KBM-7 (cell line): ENCODE measurements around the gene COPG1.
"Not testable (repeated sequence)": the region's sequence is repeated elsewhere in the genome, so short reads cannot be mapped to it uniquely, and the experiment has no call there.

Experiments used
- DNase-seq: peaks from one replicate; pipeline ENCODE4 v3.0.0-alpha.2; 2015
- in situ Hi-C: fragments of 300-500 bp; cut with MboI; formaldehyde crosslinking; loops from 2 replicates; pipeline ENCODE4 v1.14.3; 2020; ENCODE audit warnings: low sequenced_read_pairs, low pct_unique_long_range_greater_than_20kb, mixed read lengths

Gene COPG1

GRCh38 chr3:129249284-129250065 lies at the start of gene COPG1:
Gene COPG1 (plus strand): TSS chr3:129249606. CDS start chr3:129249710, 104 bp downstream.
- DNase-seq, result peak; percentile 91
- in situ Hi-C loops, result no loop called here

GRCh38 chr3:129204473-129204872 lies 44.9 kb upstream of the COPG1 start:
- in situ Hi-C loops, result no loop called here
- DNase-seq, result no peak

GRCh38 chr3:129205109-129205832 lies 44.1 kb upstream of the COPG1 start:
- no peak for DNase-seq
- in situ Hi-C loops, result no loop called here

GRCh38 chr3:129207479-129207878 lies 41.9 kb upstream of the COPG1 start:
- DNase-seq, result no peak
- in situ Hi-C loops, result no loop called here

- in situ Hi-C loops, result no loop called here
- DNase-seq, result no peak
Observed at GRCh38 chr3:129211345-129211744, 38.1 kb upstream of the COPG1 start.

GRCh38 chr3:129211772-129212171 lies 37.6 kb upstream of the COPG1 start:
- peak; percentile 57 for DNase-seq

GRCh38 chr3:129213238-129213637 lies 36.2 kb upstream of the COPG1 start:
- DNase-seq, result no peak
- in situ Hi-C loops, result no loop called here

More at GRCh38 chr3:129211772-129212171, 37.6 kb upstream of the COPG1 start:
- in situ Hi-C loops, result no loop called here

GRCh38 chr3:129218742-129219141 lies 30.7 kb upstream of the COPG1 start:
- DNase-seq, result no peak
- in situ Hi-C loops, result no loop called here

GRCh38 chr3:129224387-129224786 lies 25.0 kb upstream of the COPG1 start:
- in situ Hi-C loops, result not testable (repeated sequence)

GRCh38 chr3:129224984-129225393 lies 24.4 kb upstream of the COPG1 start:
- peak; percentile 58 for DNase-seq
- in situ Hi-C loops, result no loop called here

More at GRCh38 chr3:129224387-129224786, 25.0 kb upstream of the COPG1 start:
- DNase-seq, result not testable (repeated sequence)

GRCh38 chr3:129226374-129226773 lies 23.0 kb upstream of the COPG1 start:
- DNase-seq, result no peak

GRCh38 chr3:129228891-129229585 lies 20.4 kb upstream of the COPG1 start:
- no peak for DNase-seq
- in situ Hi-C loops, result no loop called here

More at GRCh38 chr3:129226374-129226773, 23.0 kb upstream of the COPG1 start:
- in situ Hi-C loops, result no loop called here

GRCh38 chr3:129230311-129231019 lies 18.9 kb upstream of the COPG1 start:
- in situ Hi-C loops, result no loop called here
- DNase-seq, result peak; percentile 72

- in situ Hi-C loops, result no loop called here
- no peak for DNase-seq
Observed at GRCh38 chr3:129231331-129232119, 17.9 kb upstream of the COPG1 start.

GRCh38 chr3:129233538-129233937 lies 15.9 kb upstream of the COPG1 start:
- DNase-seq, result peak; percentile 95
- in situ Hi-C loops, result no loop called here

- in situ Hi-C loops, result no loop called here
- no peak for DNase-seq
Observed at GRCh38 chr3:129234441-129234840, 15.0 kb upstream of the COPG1 start.

- in situ Hi-C loops, result no loop called here
- DNase-seq, result no peak
Observed at GRCh38 chr3:129235344-129235917, 14.0 kb upstream of the COPG1 start.
